ENCODE measurements around the gene FNBP1. TPM values are rescaled to one million over a fixed set of nuclear protein-coding genes. Genes with fewer than 3 reads are reported as not detected.

The FNBP1 gene
- total and polyA plus RNA-seq, 2 of the 8 experiments (the other 6 are each of a cell fraction or from before 2014, with no cell fraction given), result 7.2 to 40.9 TPM

DNA sequence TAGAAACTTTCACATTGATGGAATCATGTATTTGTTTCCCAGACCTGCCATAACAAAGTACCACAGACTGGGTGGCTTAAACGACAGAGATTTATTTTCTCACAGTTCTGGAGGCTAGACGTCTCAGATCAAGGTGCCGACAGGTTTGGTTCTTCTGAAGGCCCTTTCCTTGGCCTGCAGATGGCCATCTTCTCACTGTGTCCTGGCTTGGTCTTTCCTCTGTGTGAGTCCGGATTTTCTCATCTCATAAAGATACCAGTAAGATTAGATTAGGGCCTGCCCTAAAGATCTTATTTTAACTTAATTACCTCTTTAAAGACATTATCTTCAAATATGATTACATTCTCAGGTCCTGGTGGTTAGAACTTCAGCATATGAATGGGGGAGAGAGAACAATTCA is 201.9 kb downstream of the FNBP1 start (continued):
- TF ChIP-seq, protein P1, sequence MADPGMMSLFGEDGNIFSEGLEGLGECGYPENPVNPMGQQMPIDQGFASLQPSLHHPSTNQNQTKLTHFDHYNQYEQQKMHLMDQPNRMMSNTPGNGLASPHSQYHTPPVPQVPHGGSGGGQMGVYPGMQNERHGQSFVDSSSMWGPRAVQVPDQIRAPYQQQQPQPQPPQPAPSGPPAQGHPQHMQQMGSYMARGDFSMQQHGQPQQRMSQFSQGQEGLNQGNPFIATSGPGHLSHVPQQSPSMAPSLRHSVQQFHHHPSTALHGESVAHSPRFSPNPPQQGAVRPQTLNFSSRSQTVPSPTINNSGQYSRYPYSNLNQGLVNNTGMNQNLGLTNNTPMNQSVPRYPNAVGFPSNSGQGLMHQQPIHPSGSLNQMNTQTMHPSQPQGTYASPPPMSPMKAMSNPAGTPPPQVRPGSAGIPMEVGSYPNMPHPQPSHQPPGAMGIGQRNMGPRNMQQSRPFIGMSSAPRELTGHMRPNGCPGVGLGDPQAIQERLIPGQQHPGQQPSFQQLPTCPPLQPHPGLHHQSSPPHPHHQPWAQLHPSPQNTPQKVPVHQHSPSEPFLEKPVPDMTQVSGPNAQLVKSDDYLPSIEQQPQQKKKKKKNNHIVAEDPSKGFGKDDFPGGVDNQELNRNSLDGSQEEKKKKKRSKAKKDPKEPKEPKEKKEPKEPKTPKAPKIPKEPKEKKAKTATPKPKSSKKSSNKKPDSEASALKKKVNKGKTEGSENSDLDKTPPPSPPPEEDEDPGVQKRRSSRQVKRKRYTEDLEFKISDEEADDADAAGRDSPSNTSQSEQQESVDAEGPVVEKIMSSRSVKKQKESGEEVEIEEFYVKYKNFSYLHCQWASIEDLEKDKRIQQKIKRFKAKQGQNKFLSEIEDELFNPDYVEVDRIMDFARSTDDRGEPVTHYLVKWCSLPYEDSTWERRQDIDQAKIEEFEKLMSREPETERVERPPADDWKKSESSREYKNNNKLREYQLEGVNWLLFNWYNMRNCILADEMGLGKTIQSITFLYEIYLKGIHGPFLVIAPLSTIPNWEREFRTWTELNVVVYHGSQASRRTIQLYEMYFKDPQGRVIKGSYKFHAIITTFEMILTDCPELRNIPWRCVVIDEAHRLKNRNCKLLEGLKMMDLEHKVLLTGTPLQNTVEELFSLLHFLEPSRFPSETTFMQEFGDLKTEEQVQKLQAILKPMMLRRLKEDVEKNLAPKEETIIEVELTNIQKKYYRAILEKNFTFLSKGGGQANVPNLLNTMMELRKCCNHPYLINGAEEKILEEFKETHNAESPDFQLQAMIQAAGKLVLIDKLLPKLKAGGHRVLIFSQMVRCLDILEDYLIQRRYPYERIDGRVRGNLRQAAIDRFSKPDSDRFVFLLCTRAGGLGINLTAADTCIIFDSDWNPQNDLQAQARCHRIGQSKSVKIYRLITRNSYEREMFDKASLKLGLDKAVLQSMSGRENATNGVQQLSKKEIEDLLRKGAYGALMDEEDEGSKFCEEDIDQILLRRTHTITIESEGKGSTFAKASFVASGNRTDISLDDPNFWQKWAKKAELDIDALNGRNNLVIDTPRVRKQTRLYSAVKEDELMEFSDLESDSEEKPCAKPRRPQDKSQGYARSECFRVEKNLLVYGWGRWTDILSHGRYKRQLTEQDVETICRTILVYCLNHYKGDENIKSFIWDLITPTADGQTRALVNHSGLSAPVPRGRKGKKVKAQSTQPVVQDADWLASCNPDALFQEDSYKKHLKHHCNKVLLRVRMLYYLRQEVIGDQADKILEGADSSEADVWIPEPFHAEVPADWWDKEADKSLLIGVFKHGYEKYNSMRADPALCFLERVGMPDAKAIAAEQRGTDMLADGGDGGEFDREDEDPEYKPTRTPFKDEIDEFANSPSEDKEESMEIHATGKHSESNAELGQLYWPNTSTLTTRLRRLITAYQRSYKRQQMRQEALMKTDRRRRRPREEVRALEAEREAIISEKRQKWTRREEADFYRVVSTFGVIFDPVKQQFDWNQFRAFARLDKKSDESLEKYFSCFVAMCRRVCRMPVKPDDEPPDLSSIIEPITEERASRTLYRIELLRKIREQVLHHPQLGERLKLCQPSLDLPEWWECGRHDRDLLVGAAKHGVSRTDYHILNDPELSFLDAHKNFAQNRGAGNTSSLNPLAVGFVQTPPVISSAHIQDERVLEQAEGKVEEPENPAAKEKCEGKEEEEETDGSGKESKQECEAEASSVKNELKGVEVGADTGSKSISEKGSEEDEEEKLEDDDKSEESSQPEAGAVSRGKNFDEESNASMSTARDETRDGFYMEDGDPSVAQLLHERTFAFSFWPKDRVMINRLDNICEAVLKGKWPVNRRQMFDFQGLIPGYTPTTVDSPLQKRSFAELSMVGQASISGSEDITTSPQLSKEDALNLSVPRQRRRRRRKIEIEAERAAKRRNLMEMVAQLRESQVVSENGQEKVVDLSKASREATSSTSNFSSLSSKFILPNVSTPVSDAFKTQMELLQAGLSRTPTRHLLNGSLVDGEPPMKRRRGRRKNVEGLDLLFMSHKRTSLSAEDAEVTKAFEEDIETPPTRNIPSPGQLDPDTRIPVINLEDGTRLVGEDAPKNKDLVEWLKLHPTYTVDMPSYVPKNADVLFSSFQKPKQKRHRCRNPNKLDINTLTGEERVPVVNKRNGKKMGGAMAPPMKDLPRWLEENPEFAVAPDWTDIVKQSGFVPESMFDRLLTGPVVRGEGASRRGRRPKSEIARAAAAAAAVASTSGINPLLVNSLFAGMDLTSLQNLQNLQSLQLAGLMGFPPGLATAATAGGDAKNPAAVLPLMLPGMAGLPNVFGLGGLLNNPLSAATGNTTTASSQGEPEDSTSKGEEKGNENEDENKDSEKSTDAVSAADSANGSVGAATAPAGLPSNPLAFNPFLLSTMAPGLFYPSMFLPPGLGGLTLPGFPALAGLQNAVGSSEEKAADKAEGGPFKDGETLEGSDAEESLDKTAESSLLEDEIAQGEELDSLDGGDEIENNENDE (IDR thresholded peaks at IDR 0.05; ENCODE audit: insufficient replicate concordance, low read length), result no peak
- TF ChIP-seq KDM5A (IDR thresholded peaks at IDR 0.05; ENCODE audit: low read length) (no peak), POLR2AphosphoS5 (IDR thresholded peaks at IDR 0.05; ENCODE audit: low read depth, low read length) (no peak), SP1 (IDR thresholded peaks at IDR 0.05; ENCODE audit: low read depth, low read length) (no peak), SAP30 (IDR thresholded peaks at IDR 0.05; ENCODE audit: insufficient read depth, insufficient replicate concordance, low read length) (no peak), POLR2A (IDR thresholded peaks at IDR 0.05; ENCODE audit: control extremely low read depth in 1 of 2, low read depth in 2 of 2, low read length in 2 of 2) (no peak)
- TF ChIP-seq, protein P2, sequence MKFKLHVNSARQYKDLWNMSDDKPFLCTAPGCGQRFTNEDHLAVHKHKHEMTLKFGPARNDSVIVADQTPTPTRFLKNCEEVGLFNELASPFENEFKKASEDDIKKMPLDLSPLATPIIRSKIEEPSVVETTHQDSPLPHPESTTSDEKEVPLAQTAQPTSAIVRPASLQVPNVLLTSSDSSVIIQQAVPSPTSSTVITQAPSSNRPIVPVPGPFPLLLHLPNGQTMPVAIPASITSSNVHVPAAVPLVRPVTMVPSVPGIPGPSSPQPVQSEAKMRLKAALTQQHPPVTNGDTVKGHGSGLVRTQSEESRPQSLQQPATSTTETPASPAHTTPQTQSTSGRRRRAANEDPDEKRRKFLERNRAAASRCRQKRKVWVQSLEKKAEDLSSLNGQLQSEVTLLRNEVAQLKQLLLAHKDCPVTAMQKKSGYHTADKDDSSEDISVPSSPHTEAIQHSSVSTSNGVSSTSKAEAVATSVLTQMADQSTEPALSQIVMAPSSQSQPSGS (IDR thresholded peaks at IDR 0.05; ENCODE audit: low read length), result no peak
